ENCODE measurements around the gene RASGRF2.
"Not testable (repeated sequence)": the region's sequence is repeated elsewhere in the genome, so short reads cannot be mapped to it uniquely, and the experiment has no call there.

Gene RASGRF2

GRCh38 chr5:81006947-81007636, 46.9 kb downstream of the RASGRF2 start:
- intact Hi-C loops (cut with DNase I): no loop called here
- no peak for DNase-seq

GRCh38 chr5:81007637-81008027, 47.5 kb downstream of the RASGRF2 start:
- no peak for DNase-seq
- intact Hi-C loops (cut with DNase I): no loop called here

GRCh38 chr5:81010336-81011169, 50.4 kb downstream of the RASGRF2 start:
- DNase-seq: no peak
- intact Hi-C loops (cut with DNase I): no loop called here

GRCh38 chr5:81014348-81014747, 54.2 kb downstream of the RASGRF2 start:
- intact Hi-C loops (cut with DNase I): no loop called here
- DNase-seq: no peak

GRCh38 chr5:81016116-81016515, 56.0 kb downstream of the RASGRF2 start:
- DNase-seq: no peak
- intact Hi-C loops (cut with DNase I): no loop called here

GRCh38 chr5:81017320-81017719, 57.2 kb downstream of the RASGRF2 start:
- DNase-seq: no peak
- intact Hi-C loops (cut with DNase I): no loop called here

- DNase-seq; intact Hi-C loops (cut with DNase I): not testable (repeated sequence)
These were observed 58.4 kb downstream of the RASGRF2 start for GRCh38 chr5:81018608-81019007.

- intact Hi-C loops (cut with DNase I): no loop called here
- no peak for DNase-seq
These were observed 59.6 kb downstream of the RASGRF2 start for GRCh38 chr5:81019748-81020147.

GRCh38 chr5:81020478-81021167, 60.5 kb downstream of the RASGRF2 start:
- intact Hi-C loops (cut with DNase I): no loop called here
- no peak for DNase-seq

GRCh38 chr5:81021486-81021885, 61.3 kb downstream of the RASGRF2 start:
- DNase-seq: no peak
- intact Hi-C loops (cut with DNase I): no loop called here

- intact Hi-C loops (cut with DNase I): no loop called here
- no peak for DNase-seq
These were observed 62.0 kb downstream of the RASGRF2 start for GRCh38 chr5:81021951-81022687.

- DNase-seq: no peak
- intact Hi-C loops (cut with DNase I): no loop called here
These were observed 62.5 kb downstream of the RASGRF2 start for GRCh38 chr5:81022688-81023084.

- intact Hi-C loops (cut with DNase I): no loop called here
- DNase-seq: no peak
These were observed 63.3 kb downstream of the RASGRF2 start for GRCh38 chr5:81023261-81023970.

GRCh38 chr5:81027481-81028058, 67.4 kb downstream of the RASGRF2 start:
- intact Hi-C loops (cut with DNase I): no loop called here
- no peak for DNase-seq

- intact Hi-C loops (cut with DNase I): not testable (repeated sequence)
These were observed 68.7 kb downstream of the RASGRF2 start for GRCh38 chr5:81028888-81029287.

GRCh38 chr5:81029736-81030135, 69.6 kb downstream of the RASGRF2 start:
- DNase-seq; intact Hi-C loops (cut with DNase I): not testable (repeated sequence)

More at GRCh38 chr5:81028888-81029287, 68.7 kb downstream of the RASGRF2 start:
- DNase-seq: not testable (repeated sequence)

- intact Hi-C loops (cut with DNase I): not testable (repeated sequence)
These were observed 70.3 kb downstream of the RASGRF2 start for GRCh38 chr5:81030236-81031034.

More at GRCh38 chr5:81030236-81031034, 70.3 kb downstream of the RASGRF2 start:
- not testable (repeated sequence) for DNase-seq

Data from head of caudate nucleus (tissue), 42 donors.